SHP77 treated with DMSO at 0.1 percent for 48 hours (cell line): Measurements from ENCODE around the gene IL12B.
"Not testable (repeated sequence)": the region's sequence is repeated elsewhere in the genome, so short reads cannot be mapped to it uniquely, and the experiment has no call there.

ENCODE experiments used
- DNase-seq: peaks from one replicate; lab custom pipeline; 2025; lab: John Stamatoyannopoulos, UW

The IL12B gene

GRCh38 chr5:159330131-159330800 is at the start of gene IL12B:
Gene IL12B (minus strand): TSS chr5:159330487. CDS start chr5:159326782, 3,705 bp downstream.
- no peak for DNase-seq

- DNase-seq, result no peak
These were observed 47.4 kb upstream of the IL12B start for GRCh38 chr5:159377653-159378052.

- DNase-seq, result not testable (repeated sequence)
These were observed 37.6 kb upstream of the IL12B start for GRCh38 chr5:159367866-159368265.

GRCh38 chr5:159366776-159367175 is 36.5 kb upstream of the IL12B start:
- not testable (repeated sequence) for DNase-seq

- DNase-seq, result no peak
These were observed 31.9 kb upstream of the IL12B start for GRCh38 chr5:159362220-159362619.

GRCh38 chr5:159359871-159360270 is 29.6 kb upstream of the IL12B start:
- not testable (repeated sequence) for DNase-seq

- no peak for DNase-seq
These were observed 29.1 kb upstream of the IL12B start for GRCh38 chr5:159359408-159359807.

GRCh38 chr5:159353661-159354252 is 23.5 kb upstream of the IL12B start:
- DNase-seq, result no peak

GRCh38 chr5:159350644-159351043 is 20.4 kb upstream of the IL12B start:
- DNase-seq, result not testable (repeated sequence)

- not testable (repeated sequence) for DNase-seq
These were observed 19.9 kb upstream of the IL12B start for GRCh38 chr5:159350216-159350615.

GRCh38 chr5:159345861-159346260 is 15.6 kb upstream of the IL12B start:
- no peak for DNase-seq

GRCh38 chr5:159345336-159345735 is 15.0 kb upstream of the IL12B start:
- DNase-seq, result no peak

GRCh38 chr5:159343295-159344094 is 13.2 kb upstream of the IL12B start:
- no peak for DNase-seq

GRCh38 chr5:159342840-159343239 is 12.6 kb upstream of the IL12B start:
- no peak for DNase-seq

- DNase-seq, result no peak
These were observed 11.6 kb upstream of the IL12B start for GRCh38 chr5:159341906-159342310.

GRCh38 chr5:159341145-159341544 is 10.9 kb upstream of the IL12B start:
- DNase-seq, result no peak

GRCh38 chr5:159340511-159340910 is 10.2 kb upstream of the IL12B start:
- DNase-seq, result no peak

GRCh38 chr5:159339460-159339859 is 9.2 kb upstream of the IL12B start:
- no peak for DNase-seq

GRCh38 chr5:159338118-159338517 is 7.8 kb upstream of the IL12B start:
- no peak for DNase-seq

GRCh38 chr5:159337016-159337955 is 7.0 kb upstream of the IL12B start:
- no peak for DNase-seq

- no peak for DNase-seq
These were observed 6.3 kb upstream of the IL12B start for GRCh38 chr5:159336586-159336985.

GRCh38 chr5:159333545-159333925 is 3.2 kb upstream of the IL12B start:
- DNase-seq, result no peak
